ENCODE data around the gene TRIOBP. TPM values are rescaled to one million over a fixed set of nuclear protein-coding genes. Genes with fewer than 3 reads are reported as not detected.
"Not testable (repeated sequence)": the region's sequence is repeated elsewhere in the genome, so short reads cannot be mapped to it uniquely, and the experiment has no call there.

Gene TRIOBP
- total RNA-seq, 1 donor from 2014 or later, result 32.9 TPM

DNA sequence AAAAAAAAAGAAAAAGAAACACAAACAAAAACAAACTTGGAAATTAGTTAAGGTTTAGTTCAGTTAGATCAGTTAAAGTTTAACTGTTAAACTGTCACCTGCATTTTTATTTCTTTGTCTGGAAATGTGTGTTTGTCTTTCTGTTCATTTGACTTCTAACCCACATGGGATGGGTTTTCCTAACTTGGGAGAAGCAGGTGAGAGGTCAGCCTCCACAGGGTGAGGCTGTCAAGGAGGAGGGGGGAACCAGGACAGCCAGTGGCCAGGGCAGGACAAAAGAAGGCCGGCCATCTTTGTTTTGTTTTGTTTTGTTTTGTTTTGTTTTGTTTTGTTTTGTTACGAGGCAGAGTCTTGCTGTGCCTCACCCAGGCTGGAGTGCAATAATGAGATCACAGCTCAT lies 97.5 kb downstream of the TRIOBP start:
- no peak overlapping the region for H3K27ac Mint-ChIP-seq
- no peaks in the 10 kb centered on the region for H3K36me3 Mint-ChIP-seq (ENCODE audit: low read depth)
- no peak overlapping the region for H3K4me3 Mint-ChIP-seq
- H3K9me3 Mint-ChIP-seq, result no peaks in the 10 kb centered on the region
- DNase-seq (ENCODE audit: low spot score), result no peak
- H3K27me3 Mint-ChIP-seq (ENCODE audit: insufficient read depth), result peaks cover 14% of the 10 kb centered on the region
- intact Hi-C loops (cut with micrococcal nuclease), result no loop called here
- no peaks in the 10 kb centered on the region for H3K4me1 Mint-ChIP-seq (ENCODE audit: low read depth)

DNA sequence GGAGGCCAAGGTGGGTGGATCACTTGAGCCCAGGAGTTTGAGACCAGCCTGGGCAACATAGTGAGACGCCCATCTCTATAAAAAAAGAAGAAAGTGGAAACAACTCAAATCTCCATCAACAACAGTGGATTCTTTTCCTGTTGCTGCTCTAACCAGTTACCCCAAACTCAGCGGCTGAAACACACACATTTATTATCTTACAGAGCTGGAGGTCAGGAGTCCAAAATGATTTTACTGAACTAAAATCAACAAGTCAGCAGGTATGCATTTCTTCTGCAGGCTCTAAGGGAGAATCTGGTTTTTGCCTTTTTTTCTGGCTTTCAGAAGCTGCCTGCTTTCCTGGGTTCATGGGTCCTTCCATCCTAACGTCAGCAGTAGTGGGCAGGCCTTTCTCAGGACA lies 99.2 kb downstream of the TRIOBP start:
- Mint-ChIP-seq H3K27ac (no peak overlapping the region), H3K4me3 (no peak overlapping the region)
- intact Hi-C loops (cut with micrococcal nuclease), result no loop called here

DNA sequence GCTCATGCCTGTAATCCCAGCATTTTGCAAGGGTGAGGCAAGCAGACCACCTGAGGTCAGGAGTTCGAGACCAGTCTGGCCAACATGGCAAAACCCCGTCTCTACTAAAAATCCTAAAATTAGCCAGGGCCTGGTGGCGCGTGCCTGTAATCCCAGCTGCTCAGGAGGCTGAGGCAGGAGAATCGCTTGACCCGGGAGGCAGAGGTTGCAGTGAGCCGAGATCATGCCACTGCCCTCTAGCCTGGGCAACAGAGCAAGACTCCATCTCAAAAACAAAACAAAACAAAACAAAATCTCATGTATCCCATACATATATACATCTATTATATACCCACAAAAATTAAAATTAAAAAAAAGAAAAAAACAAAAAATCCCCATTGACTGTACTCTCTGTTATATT lies 100.4 kb downstream of the TRIOBP start:
- intact Hi-C loops (cut with micrococcal nuclease); DNase-seq (ENCODE audit: low spot score); H3K27ac Mint-ChIP-seq; H3K4me3 Mint-ChIP-seq; H3K4me1 Mint-ChIP-seq (ENCODE audit: low read depth); H3K9me3 Mint-ChIP-seq; H3K36me3 Mint-ChIP-seq (ENCODE audit: low read depth): not testable (repeated sequence)
- H3K27me3 Mint-ChIP-seq (ENCODE audit: insufficient read depth), result peaks cover 18% of the 10 kb centered on the region

More for the DNA sequence above, 99.2 kb downstream of the TRIOBP start:
- Mint-ChIP-seq H3K27me3 (ENCODE audit: insufficient read depth) (peaks cover 14% of the 10 kb centered on the region), H3K9me3 (no peaks in the 10 kb centered on the region), H3K4me1 (ENCODE audit: low read depth) (no peaks in the 10 kb centered on the region), H3K36me3 (ENCODE audit: low read depth) (no peaks in the 10 kb centered on the region)
- DNase-seq (ENCODE audit: low spot score), result no peak

DNA sequence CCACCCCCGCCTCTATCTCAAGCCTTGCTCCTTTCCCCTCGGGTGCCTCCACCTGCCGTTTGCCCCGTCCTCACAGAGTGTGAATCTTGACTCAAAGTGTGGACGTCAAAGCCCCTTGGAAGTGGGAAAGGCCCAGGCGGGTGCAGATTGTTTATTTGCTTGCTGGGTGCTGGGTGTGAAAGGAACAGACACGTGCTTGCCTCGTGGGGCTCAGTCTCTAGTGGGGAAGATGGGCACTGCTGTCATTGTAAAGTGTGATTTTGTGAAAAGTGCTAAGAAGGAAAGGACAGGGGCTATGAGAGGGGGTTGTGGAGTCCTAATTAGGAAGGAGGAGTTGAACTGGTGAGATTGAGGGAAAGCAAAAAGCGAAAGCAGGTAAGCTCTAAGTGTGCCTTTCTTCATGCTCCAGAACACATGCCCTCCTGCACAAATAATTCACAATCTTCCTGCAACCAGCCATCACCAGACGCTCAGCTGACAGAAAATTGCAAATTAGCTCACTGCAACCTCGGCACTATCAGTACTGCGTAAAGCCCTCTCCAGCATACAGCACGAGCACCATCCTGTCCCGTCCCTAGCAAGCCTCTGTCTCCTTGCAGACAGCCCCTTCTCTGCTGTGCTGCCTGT lies 101.1 kb downstream of the TRIOBP start:
- no peak for DNase-seq (ENCODE audit: low spot score)
- Mint-ChIP-seq H3K27ac (no peak overlapping the region), H3K9me3 (no peaks in the 10 kb centered on the region), H3K4me3 (no peak overlapping the region), H3K36me3 (ENCODE audit: low read depth) (no peaks in the 10 kb centered on the region), H3K4me1 (ENCODE audit: low read depth) (peaks cover 5% of the 10 kb centered on the region), H3K27me3 (ENCODE audit: insufficient read depth) (peaks cover 20% of the 10 kb centered on the region)
- intact Hi-C loops (cut with micrococcal nuclease), result no loop called here

DNA sequence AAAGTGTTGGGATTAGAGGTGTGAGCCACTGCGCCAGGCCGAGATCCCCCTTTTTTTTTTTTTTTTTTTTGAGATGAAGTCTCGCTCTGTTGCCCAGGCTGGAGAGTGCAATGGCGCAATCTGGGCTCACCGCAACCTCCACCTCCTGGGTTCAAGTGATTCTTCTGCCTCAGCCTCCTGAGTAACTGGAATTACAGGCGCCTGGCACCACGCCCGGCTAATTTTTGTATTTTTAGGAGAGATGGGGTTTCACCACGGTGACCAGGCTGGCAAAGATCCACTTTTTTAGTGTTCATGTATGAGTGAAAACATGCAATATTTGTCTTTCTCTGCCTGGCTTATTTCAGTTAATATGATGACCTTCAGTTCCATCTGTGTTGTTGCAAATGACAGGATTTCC lies 103.1 kb downstream of the TRIOBP start:
- H3K9me3 Mint-ChIP-seq; DNase-seq (ENCODE audit: low spot score); H3K36me3 Mint-ChIP-seq (ENCODE audit: low read depth); H3K27ac Mint-ChIP-seq; H3K4me3 Mint-ChIP-seq: not testable (repeated sequence)
- Mint-ChIP-seq H3K4me1 (ENCODE audit: low read depth) (peaks cover 15% of the 10 kb centered on the region), H3K27me3 (ENCODE audit: insufficient read depth) (peaks cover 21% of the 10 kb centered on the region)
- intact Hi-C loops (cut with micrococcal nuclease), result loop anchor here (10.0 kb wide), 1 partner anchor 1185 kb away; the partner anchor contains the start of gene APOBEC3B

DNA sequence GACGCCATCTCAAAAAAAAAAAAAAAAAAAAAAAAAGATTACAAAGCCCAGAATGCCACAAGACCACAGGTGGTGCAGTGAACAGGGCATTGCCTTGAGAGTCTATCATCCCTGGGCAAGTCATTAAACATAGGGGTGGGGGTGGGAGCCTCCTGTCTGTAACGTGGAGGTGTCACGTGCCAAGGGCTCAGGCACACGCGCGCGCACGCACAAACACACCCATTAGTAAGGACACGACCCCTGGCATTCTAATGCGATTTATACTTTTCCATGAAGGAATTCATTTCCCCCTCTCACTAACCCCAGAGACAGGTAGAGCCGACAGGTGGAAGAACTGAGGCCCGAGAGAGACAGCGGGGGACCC lies 105.1 kb downstream of the TRIOBP start:
- no peak for DNase-seq (ENCODE audit: low spot score)
- H3K27me3 Mint-ChIP-seq (ENCODE audit: insufficient read depth), result peaks cover 22% of the 10 kb centered on the region
- H3K36me3 Mint-ChIP-seq (ENCODE audit: low read depth), result no peaks in the 10 kb centered on the region
- H3K4me3 Mint-ChIP-seq, result peak overlapping the region; percentile 80
- no peaks in the 10 kb centered on the region for H3K9me3 Mint-ChIP-seq
- no peak overlapping the region for H3K27ac Mint-ChIP-seq
- intact Hi-C loops (cut with micrococcal nuclease), result loop anchor here (10.0 kb wide), 1 partner anchor 1183 kb away; the partner anchor contains the start of gene APOBEC3B
- H3K4me1 Mint-ChIP-seq (ENCODE audit: low read depth), result peaks cover 32% of the 10 kb centered on the region

DNA sequence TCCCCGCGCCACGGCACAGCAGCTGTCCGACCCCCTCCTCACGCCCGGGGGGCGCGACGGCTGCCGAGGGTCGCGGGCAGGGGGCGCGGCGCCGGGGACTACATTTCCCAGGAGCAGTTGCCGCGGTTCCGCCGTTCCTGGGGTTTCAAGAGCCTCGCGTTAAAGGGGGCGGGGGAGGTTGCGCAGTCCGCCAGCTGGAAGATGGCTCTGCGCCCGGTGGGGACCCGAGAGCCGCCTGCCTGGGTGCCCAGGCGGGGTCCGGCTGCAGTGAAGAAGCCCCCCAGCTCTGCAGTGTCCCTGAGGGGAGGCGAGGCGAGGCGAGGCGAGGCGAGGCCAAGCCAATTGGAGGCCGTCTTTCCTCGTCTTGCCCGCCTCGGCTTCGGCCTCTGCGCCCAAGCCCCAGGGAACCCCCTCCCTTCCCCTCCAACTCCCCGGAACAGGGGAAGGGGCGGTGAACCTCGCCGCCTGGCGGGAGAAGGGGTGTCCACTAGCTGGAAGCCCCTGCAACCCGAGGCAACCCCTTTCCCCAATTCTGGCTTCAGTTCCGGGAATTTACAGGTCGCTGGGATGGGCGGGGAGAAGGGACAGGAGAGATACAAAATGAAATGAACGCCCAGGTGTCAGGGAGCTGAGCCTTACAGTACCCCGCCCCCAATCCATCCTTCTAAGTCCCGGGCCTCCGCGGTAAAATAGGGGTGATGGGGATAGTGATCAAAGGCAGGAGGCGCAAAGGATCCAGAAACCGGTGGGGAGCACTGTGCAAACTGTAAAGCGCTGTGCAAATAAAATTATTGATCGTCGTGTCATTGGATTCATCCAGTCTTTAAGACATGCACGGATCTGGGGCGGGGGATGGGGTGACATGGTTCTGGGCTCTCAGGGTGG lies 105.7 kb downstream of the TRIOBP start:
- Mint-ChIP-seq H3K27me3 (ENCODE audit: insufficient read depth) (peaks cover 24% of the 10 kb centered on the region), H3K4me1 (ENCODE audit: low read depth) (peaks cover 39% of the 10 kb centered on the region), H3K27ac (peak overlapping the region; percentile 71), H3K4me3 (peak overlapping the region; percentile 76), H3K36me3 (ENCODE audit: low read depth) (no peaks in the 10 kb centered on the region), H3K9me3 (no peaks in the 10 kb centered on the region)
- intact Hi-C loops (cut with micrococcal nuclease), result loop anchor here (10.0 kb wide), 1 partner anchor 1182 kb away; the partner anchor contains the start of gene APOBEC3B
- DNase-seq (ENCODE audit: low spot score), result no peak

DNA sequence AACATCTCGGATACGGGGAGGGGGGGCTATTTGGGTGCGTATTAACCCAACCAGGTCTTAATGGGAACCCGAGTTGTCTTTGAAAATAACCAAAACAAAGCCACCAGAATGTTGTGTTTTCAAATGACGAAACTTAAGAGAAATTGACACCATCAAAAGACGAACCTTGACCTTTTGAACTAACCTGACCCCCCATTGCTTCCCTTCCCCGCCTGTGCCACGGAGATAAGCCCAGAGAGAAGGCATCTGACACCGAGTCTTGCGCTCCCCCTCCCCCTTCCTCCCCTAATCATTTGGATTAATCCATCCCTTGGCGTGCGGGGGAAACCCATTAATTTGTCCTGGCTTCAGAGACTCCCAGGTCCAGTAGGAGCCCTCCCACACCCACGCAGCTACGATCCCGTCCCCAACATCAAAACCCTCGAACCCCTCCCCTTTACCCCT lies 106.4 kb downstream of the TRIOBP start:
- H3K4me1 Mint-ChIP-seq (ENCODE audit: low read depth), result peaks cover 41% of the 10 kb centered on the region
- no peak for DNase-seq (ENCODE audit: low spot score)
- peak overlapping the region; percentile 76 for H3K4me3 Mint-ChIP-seq
- H3K27ac Mint-ChIP-seq, result peak overlapping the region; percentile 71
- no peaks in the 10 kb centered on the region for H3K9me3 Mint-ChIP-seq
- peaks cover 24% of the 10 kb centered on the region for H3K27me3 Mint-ChIP-seq (ENCODE audit: insufficient read depth)
- no peaks in the 10 kb centered on the region for H3K36me3 Mint-ChIP-seq (ENCODE audit: low read depth)
- intact Hi-C loops (cut with micrococcal nuclease), result loop anchor here (10.0 kb wide), 1 partner anchor 1182 kb away; the partner anchor contains the start of gene APOBEC3B

DNA sequence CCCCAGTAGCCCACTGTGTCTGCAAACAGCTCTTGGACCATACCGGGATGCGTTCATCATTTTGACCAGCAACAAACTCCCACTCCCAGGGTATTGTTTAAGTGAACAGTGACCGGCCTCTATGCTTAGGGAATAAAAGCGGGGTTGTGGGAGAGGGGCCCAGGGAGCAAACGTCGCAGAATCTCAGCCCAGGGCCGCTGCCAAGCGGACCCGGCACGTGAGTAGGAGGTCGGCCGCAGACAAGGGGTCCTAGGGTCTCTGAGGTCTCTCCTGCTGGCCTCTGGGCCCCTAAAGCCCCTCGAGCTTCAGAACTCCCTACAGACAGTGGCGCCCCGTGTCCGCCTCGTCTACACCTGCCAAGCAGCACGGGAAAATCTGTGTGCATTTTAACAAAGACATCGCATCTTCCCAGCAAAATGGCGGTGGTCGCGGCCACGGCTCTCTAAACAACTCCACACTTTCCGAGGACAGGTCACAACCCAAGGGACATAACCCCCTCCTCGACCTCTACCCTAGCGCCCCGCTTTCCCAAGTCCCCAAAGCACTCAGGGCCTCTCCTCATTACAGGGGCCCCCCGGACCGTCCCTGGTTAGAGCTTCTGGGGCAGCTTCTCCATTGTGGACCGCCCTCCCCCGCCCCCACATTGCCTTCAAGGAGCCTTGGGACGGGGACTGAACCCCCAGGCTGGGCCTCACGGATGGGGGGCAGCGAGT lies 106.9 kb downstream of the TRIOBP start:
- Mint-ChIP-seq H3K27me3 (ENCODE audit: insufficient read depth) (peaks cover 22% of the 10 kb centered on the region), H3K4me3 (peak overlapping the region; percentile 76), H3K9me3 (no peaks in the 10 kb centered on the region), H3K36me3 (ENCODE audit: low read depth) (no peaks in the 10 kb centered on the region), H3K27ac (peak overlapping the region; percentile 71), H3K4me1 (ENCODE audit: low read depth) (peaks cover 46% of the 10 kb centered on the region)
- intact Hi-C loops (cut with micrococcal nuclease), result loop anchor here (10.0 kb wide), 1 partner anchor 1181 kb away; the partner anchor contains the start of gene APOBEC3B
- no peak for DNase-seq (ENCODE audit: low spot score)

DNA sequence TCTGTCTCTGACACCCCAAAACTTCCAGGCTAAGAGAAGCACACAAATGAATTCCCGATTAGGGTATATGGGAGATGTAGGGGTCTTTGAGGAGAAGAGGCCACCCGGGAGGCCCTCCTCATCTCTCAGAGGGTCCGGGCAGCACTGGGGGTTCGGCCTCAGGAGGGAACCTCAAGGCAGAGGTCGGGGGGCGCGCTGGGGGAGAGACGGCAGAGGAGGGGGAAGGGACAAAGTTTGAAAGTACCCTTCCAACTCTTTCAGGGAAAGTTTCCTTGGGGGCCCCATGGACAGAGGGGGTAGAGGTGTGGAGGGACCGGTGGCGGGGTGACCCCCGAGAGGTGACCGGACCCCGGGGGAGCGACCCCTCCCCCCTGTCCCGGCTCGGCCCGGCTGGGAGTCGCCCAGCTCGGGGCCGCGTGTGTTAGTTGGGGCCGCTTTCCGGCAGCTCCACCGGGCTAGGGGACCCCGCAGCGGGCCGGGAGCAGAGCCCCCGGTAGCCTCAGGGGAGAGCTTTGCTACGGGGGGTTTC lies 107.6 kb downstream of the TRIOBP start:
- Mint-ChIP-seq H3K9me3 (no peaks in the 10 kb centered on the region), H3K36me3 (ENCODE audit: low read depth) (no peaks in the 10 kb centered on the region), H3K4me3 (peak overlapping the region; percentile 76), H3K4me1 (ENCODE audit: low read depth) (peaks cover 46% of the 10 kb centered on the region), H3K27me3 (ENCODE audit: insufficient read depth) (peaks cover 16% of the 10 kb centered on the region), H3K27ac (peak overlapping the region; percentile 71)
- intact Hi-C loops (cut with micrococcal nuclease), result loop anchor here (10.0 kb wide), 1 partner anchor 1180 kb away; the partner anchor contains the start of gene APOBEC3B
- no peak for DNase-seq (ENCODE audit: low spot score)

DNA sequence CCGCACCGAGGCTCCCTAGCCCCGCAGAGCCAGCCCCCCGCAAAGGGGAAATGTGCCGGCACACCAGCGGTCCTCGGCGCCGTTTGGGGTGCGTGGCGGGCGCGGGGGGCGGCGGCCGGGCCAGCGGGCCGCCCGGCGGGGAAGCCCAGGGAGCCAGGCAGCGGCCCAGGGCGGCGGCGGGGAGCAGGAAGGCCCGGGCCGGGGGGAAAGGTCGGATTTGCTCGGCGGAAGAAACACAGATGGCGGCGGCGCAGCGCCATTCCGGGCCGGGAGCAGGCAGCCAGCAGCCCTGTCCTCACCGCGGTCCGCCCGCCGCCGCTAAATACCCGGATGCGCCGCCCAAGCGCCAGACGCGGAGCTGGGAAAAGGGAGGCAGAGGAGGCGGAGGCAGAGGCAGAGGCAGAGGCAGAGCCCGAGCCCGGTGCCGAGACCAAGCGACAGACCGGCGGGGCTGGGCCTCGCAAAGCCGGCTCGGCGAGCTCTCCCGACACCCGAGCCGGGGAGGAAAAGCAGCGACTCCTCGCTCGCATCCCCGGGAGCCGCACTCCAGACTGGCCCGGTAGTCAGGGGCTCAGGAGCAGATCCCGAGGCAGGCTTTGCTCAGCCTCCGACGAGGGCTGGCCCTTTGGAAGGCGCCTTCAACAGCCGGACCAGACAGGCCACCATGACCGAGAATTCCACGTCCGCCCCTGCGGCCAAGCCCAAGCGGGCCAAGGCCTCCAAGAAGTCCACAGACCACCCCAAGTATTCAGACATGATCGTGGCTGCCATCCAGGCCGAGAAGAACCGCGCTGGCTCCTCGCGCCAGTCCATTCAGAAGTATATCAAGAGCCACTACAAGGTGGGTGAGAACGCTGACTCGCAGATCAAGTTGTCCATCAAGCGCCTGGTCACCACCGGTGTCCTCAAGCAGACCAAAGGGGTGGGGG lies 108.3 kb downstream of the TRIOBP start:
- Mint-ChIP-seq H3K4me1 (ENCODE audit: low read depth) (peaks cover 46% of the 10 kb centered on the region), H3K27me3 (ENCODE audit: insufficient read depth) (peaks cover 16% of the 10 kb centered on the region), H3K4me3 (peak overlapping the region; percentile 82), H3K36me3 (ENCODE audit: low read depth) (peaks cover 2% of the 10 kb centered on the region), H3K9me3 (no peaks in the 10 kb centered on the region), H3K27ac (peak overlapping the region; percentile 61)
- DNase-seq (ENCODE audit: low spot score), result peak; percentile 79
- intact Hi-C loops (cut with micrococcal nuclease), result loop anchor here (5.0 to 10.0 kb wide), 3 partner anchors 108 to 1180 kb away; partner anchors contain the start of genes APOBEC3B and TRIOBP
